HG02981 (cell line): ENCODE results near the gene SLC22A3.

Experiments used
- ATAC-seq: cut with Tn5 transposase; IDR thresholded peaks from one replicate; pipeline ENCODE4 v1.9.1; 2021; ENCODE audit warnings: mild to moderate bottlenecking, moderate library complexity; ENCODE audit not compliant: unreplicated experiment

Gene SLC22A3

DNA sequence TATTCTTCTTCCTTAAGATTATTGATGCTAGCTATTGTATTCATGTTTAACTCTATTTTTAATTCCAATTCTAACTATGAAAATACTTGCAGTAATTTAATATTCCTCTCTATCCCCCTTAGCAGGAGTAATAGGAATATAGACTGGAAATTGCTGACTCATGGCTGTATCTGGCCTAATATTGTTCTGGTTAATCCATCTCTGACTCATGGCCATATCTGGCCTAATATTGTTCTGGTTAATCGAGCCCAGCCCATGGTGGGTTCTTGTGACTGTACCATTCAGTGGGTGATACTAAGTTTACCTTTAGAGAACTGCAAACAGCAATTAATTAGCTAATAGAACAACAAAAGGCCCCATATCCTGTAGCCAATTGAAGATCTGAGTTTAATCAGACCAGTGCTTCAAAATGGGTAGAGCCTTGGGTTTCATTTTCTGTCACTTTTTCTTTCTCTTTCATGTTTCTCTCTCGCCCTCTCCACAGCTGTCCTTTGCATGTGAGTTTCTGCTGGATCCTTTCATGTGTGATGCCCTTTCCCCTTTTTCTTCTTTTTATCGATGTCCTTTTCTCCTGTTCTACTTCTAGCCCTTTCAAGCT lies 50.6 kb downstream of the SLC22A3 start:
- ATAC-seq: peak; percentile 95

DNA sequence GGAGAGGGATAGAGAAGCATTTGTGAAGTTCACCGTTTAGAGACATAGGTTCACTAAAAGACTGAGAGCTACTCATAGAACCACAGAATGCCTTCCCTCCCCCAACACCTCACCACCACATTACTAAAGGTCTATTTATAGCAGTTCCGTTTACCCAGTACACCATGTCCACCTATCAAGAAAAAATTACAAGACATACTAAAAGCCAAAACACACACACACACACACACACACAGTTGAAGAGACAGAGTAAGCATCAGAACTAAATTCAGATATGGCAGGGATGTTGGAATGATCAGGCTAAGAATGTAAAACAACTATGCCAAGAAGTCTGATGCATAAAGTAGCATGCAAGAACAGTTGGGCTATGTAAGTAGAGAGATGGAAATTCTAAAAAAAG lies 52.3 kb downstream of the SLC22A3 start:
- no peak for ATAC-seq

- ATAC-seq: no peak
These were observed 60.4 kb downstream of the SLC22A3 start for GRCh38 chr6:160408528-160408927.

DNA sequence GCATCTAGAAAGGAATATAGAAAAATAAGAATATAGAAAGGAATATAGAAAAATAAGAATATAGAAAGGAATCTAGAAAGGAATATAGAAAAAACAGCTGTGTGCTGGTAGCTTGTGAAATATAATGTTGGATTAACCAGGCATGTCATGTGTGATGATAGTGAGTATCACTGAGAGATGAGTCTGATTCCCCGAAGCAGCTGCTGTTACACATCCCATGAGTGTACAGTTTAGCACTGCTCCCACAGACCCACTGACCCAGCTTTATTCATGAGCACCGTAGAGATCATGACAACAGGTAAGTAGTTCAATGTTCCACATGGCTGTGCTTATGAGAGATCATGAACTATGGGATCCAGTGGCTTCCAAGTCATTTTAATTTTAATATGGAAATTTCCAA lies 64.8 kb downstream of the SLC22A3 start:
- ATAC-seq: no peak

DNA sequence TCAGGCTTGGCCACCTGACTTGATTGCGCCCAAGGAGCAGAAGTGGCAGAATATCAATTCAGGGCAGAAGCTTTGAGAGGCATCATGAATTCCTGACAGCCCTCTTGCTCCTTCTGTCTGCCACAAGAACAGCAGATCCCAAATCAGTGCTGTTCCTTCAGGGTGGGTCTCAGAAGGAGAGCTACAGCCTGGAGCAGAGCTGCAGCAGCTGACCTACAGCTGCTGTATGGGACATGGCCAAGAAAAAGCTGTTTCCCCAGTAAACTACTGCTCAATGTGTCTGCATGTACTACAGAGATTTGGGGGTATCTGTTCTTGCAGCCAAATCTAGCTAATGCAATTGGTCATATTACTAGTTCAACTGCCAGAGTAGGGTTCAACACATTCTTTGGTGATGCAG lies 69.0 kb downstream of the SLC22A3 start:
- no peak for ATAC-seq

GRCh38 chr6:160417550-160417949 lies 69.4 kb downstream of the SLC22A3 start:
- no peak for ATAC-seq

- ATAC-seq: no peak
These were observed 70.2 kb downstream of the SLC22A3 start for GRCh38 chr6:160418370-160418769.

DNA sequence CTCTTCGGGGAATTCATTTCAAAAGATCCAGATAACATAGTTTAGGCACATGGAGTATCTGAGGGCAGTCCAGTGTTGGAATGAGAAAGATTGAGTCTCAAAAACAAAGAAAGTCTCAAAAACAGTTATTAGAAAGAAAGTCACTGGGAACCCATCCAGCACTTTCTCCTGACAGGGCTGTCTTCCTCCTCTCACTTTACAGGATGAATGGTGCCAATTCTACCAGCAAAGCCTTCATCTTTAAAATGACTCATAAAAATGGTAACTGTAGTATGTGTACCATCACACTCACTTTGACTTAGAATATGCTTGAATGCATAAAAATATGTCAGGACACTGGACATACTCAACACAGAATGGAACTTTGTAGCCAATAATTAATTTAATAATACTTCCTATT lies 71.3 kb downstream of the SLC22A3 start:
- no peak for ATAC-seq

DNA sequence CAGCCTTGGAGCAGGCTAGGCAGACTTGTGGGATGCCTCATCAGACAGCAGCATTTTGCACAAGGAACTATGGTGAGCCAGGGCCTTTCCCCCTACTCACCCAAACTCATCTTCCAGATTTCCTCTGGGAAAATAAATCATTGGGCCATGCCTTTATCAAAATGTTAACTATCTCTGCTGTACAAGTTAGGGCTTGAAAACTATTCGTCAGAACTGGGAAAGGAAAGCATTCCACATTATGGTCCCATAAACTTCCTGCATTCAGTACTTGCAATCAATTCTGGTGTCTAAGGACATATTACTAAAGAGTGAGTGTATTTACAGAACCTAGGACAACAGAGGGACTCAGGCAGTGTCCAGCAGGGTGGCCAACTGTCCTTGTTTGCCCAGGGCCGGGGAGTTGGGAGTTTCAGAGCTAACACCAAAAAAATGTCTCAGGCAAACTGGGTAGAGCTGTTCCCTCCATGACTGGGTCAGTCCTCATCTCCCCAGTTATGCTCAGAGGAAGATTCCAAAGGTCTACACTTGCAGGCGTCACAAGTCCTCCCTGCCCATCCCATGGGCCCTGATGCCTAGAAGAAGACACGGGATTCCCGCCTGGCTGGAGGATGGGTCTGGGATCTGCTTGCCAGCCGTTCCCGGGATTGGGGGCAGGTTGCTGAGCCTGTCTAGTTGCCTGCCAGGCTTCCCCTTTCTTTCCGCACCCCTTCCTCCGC lies 72.2 kb downstream of the SLC22A3 start:
- ATAC-seq: no peak

GRCh38 chr6:160420969-160421556 lies 72.9 kb downstream of the SLC22A3 start:
- ATAC-seq: no peak

- no peak for ATAC-seq
These were observed 73.7 kb downstream of the SLC22A3 start for GRCh38 chr6:160421854-160422253.

- no peak for ATAC-seq
These were observed 76.1 kb downstream of the SLC22A3 start for GRCh38 chr6:160424256-160424655.

- ATAC-seq: no peak
These were observed 78.0 kb downstream of the SLC22A3 start for GRCh38 chr6:160426136-160426535.

- no peak for ATAC-seq
These were observed 79.3 kb downstream of the SLC22A3 start for GRCh38 chr6:160427312-160428068.

DNA sequence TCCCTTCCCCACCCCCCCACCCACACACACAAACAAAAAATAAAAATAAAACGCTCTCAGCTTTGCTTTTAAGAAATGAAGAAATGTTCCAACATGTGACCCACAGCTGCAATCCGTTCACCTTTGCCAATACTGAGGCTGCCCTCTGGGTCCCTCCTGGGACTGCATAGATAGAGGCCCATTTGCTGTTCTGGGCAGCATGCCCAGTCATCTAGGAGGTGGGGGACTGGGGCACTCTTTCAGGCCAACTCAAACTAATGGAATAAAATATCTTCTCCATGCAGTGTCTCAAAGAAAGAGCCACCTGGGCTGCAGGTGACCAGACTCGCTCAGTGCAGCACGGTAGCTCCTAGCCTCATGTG lies 79.9 kb downstream of the SLC22A3 start:
- ATAC-seq: no peak

GRCh38 chr6:160428818-160429619 lies 80.8 kb downstream of the SLC22A3 start:
- ATAC-seq: no peak

DNA sequence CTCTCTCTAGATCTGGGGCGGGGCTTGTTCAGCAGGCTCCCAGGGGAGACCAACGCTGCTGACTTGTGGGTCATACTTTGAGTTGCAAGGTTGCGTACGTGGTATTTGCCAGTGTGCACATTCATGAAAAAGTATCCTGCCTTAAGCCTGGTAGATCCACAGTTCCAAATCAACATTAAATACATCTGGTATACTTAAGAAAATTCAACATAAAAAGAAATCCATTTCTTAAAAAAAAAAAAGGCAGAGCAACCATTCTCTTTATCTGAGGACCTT lies 81.4 kb downstream of the SLC22A3 start:
- ATAC-seq: no peak

- no peak for ATAC-seq
These were observed 82.0 kb downstream of the SLC22A3 start for GRCh38 chr6:160430203-160430602.

GRCh38 chr6:160430751-160431150 lies 82.6 kb downstream of the SLC22A3 start:
- no peak for ATAC-seq

- no peak for ATAC-seq
These were observed 83.0 kb downstream of the SLC22A3 start for GRCh38 chr6:160431226-160431625.

GRCh38 chr6:160431791-160432404 lies 83.7 kb downstream of the SLC22A3 start:
- ATAC-seq: no peak
